Neural cell (in vitro differentiated cells): ENCODE measurements around the gene DDX41. TPM values are rescaled to one million over a fixed set of nuclear protein-coding genes. Genes with fewer than 3 reads are reported as not detected.

ENCODE experiments used
- H2AFZ ChIP-seq: fragments of 200-600, 300-800 bp; sonication (generic), shearing (Covaris generic); 2 replicates; pipeline ENCODE4 v1.6.0; 2014; ENCODE audit warnings: low read depth, mild to moderate bottlenecking, antibody characterized with exemption, low read length, moderate library complexity
- H3F3A ChIP-seq: fragments of 200-600 bp; shearing (Covaris generic); 2 replicates; pipeline ENCODE4 v1.6.1; 2016; ENCODE audit warnings: mild to moderate bottlenecking, moderate library complexity, mixed read lengths, antibody characterized with exemption, low read length; ENCODE audit not compliant: insufficient read depth, poor library complexity, severe bottlenecking
- H3K27ac ChIP-seq: fragments of 200-600, 300-800 bp; sonication (generic), shearing (Covaris generic); 2 replicates; pipeline ENCODE4 v1.5.1; 2014; ENCODE audit warnings: mild to moderate bottlenecking, low read length, moderate library complexity
- H3K27me3 ChIP-seq: fragments of 300-800, 200-600 bp; sonication (generic), shearing (Covaris generic); 2 replicates; pipeline ENCODE4 v1.6.0; 2014; ENCODE audit warnings: mild to moderate bottlenecking, low read depth, low read length, moderate library complexity; ENCODE audit not compliant: insufficient read depth
- H3K36me3 ChIP-seq: fragments of 300-800, 200-600 bp; sonication (generic), shearing (Covaris generic); 2 replicates; pipeline ENCODE4 v1.5.1; 2014; ENCODE audit warnings: mild to moderate bottlenecking, antibody characterized with exemption, low read length, moderate library complexity; ENCODE audit not compliant: insufficient read depth
- H3K4me2 ChIP-seq: fragments of 300-800, 200-600 bp; sonication (generic), shearing (Covaris generic); 2 replicates; pipeline ENCODE4 v1.6.0; 2014; ENCODE audit warnings: mild to moderate bottlenecking, low read length
- H3K4me3 ChIP-seq: fragments of 300-800, 200-600 bp; sonication (generic), shearing (Covaris generic); 2 replicates; pipeline ENCODE4 v1.5.1; 2014; ENCODE audit warnings: mild to moderate bottlenecking, low read length, moderate library complexity
- H3K79me2 ChIP-seq: fragments of 200-600 bp; shearing (Covaris generic); replicated peaks from 2 replicates; pipeline ENCODE4 v1.6.0; 2014; ENCODE audit warnings: mild to moderate bottlenecking, low read length, moderate library complexity; ENCODE audit not compliant: insufficient read depth
- H3K9ac ChIP-seq: fragments of 300-800, 200-600 bp; sonication (generic), shearing (Covaris generic); 2 replicates; pipeline ENCODE4 v1.6.1; 2016; ENCODE audit warnings: mild to moderate bottlenecking, low read length, mixed read lengths
- H3K9me2 ChIP-seq: fragments of 200-600 bp; shearing (Covaris generic); 2 replicates; pipeline ENCODE4 v1.6.1; 2016; ENCODE audit warnings: mild to moderate bottlenecking, low read length, mixed read lengths; ENCODE audit not compliant: insufficient read depth
- H3K9me3 ChIP-seq: fragments of 200-600, 300-800 bp; sonication (generic), shearing (Covaris generic); 2 replicates; pipeline ENCODE4 v1.6.1; 2016; ENCODE audit warnings: mild to moderate bottlenecking, mixed run types, low read length, moderate library complexity, mixed read lengths
- H4K20me1 ChIP-seq: fragments of 200-600 bp; shearing (Covaris generic); 2 replicates; pipeline ENCODE4 v1.6.1; 2016; ENCODE audit warnings: mild to moderate bottlenecking, mixed run types; ENCODE audit not compliant: insufficient read depth
- CTCF ChIP-seq: fragments of 450-650 bp; IDR thresholded peaks from 2 replicates; pipeline ENCODE4 v1.5.1; 2014; ENCODE audit warnings: antibody characterized with exemption, mild to moderate bottlenecking, moderate library complexity; ENCODE audit not compliant: poor library complexity, severe bottlenecking
- EP300 ChIP-seq: fragments of 450-650 bp; conservative IDR thresholded peaks from 2 replicates; pipeline ENCODE4 v1.6.1; 2014; ENCODE audit warnings: antibody characterized with exemption, mild to moderate bottlenecking, moderate library complexity; ENCODE audit not compliant: poor library complexity, severe bottlenecking
- EZH2 ChIP-seq: fragments of 200-600, 300-800 bp; shearing (Covaris generic), sonication (generic); IDR thresholded peaks from 2 replicates; pipeline ENCODE4 v1.6.1; 2014; ENCODE audit warnings: antibody characterized with exemption, low read length, borderline replicate concordance, mild to moderate bottlenecking; ENCODE audit not compliant: insufficient read depth, poor library complexity, severe bottlenecking
- MXI1 ChIP-seq: fragments of 450-650 bp; conservative IDR thresholded peaks from 2 replicates; pipeline ENCODE4 v1.6.1; 2014; ENCODE audit warnings: antibody characterized with exemption, mild to moderate bottlenecking; ENCODE audit not compliant: poor library complexity, severe bottlenecking
- POLR2AphosphoS5 ChIP-seq: IDR thresholded peaks from 2 replicates; pipeline ENCODE4 v1.6.1; 2012
- RAD21 ChIP-seq: fragments of 450-650 bp; conservative IDR thresholded peaks from 2 replicates; pipeline ENCODE4 v1.6.1; 2014; ENCODE audit warnings: antibody characterized with exemption, mild to moderate bottlenecking, moderate library complexity
- REST ChIP-seq: IDR thresholded peaks from 2 replicates; pipeline ENCODE4 v1.6.1; 2012; ENCODE audit warnings: borderline replicate concordance
- SMC3 ChIP-seq: fragments of 450-650 bp; conservative IDR thresholded peaks from 2 replicates; pipeline ENCODE4 v1.6.1; 2014; ENCODE audit warnings: antibody characterized with exemption, mild to moderate bottlenecking, moderate library complexity; ENCODE audit not compliant: poor library complexity
- TAF1 ChIP-seq: IDR thresholded peaks from 2 replicates; pipeline ENCODE4 v1.6.1; 2012; ENCODE audit warnings: low read depth
- polyA plus RNA-seq: library from polyadenylated mRNA; depleted of rRNA; stranded (reverse); fragments of >200 nt; gene quantifications from 2 replicates; pipeline ENCODE4 v1.2.3, GENCODE V29; 2014

DDX41 gene
- polyA plus RNA-seq, 1 donor from 2014 or later: 113 TPM

GRCh38 chr5:177499842-177500241 lies 16.9 kb downstream of the DDX41 start:
- peaks cover 6% of the 10 kb centered on the region for H3K27me3 ChIP-seq
- H3K4me2 ChIP-seq: no peak overlapping the region
- no peak overlapping the region for H2AFZ ChIP-seq
- no peak overlapping the region for H3K4me3 ChIP-seq
- no peaks in the 10 kb centered on the region for H3K36me3 ChIP-seq
- no peak for TF ChIP-seq EZH2
- no peak for TF ChIP-seq RAD21
- peaks cover 17% of the 10 kb centered on the region for H3K79me2 ChIP-seq
- H3K9ac ChIP-seq: no peak overlapping the region
- no peaks in the 10 kb centered on the region for H3F3A ChIP-seq
- no peak overlapping the region for H3K27ac ChIP-seq
- H3K9me2 ChIP-seq: no peaks in the 10 kb centered on the region
- H3K9me3 ChIP-seq: no peaks in the 10 kb centered on the region
- H4K20me1 ChIP-seq: no peaks in the 10 kb centered on the region

GRCh38 chr5:177498013-177498787 lies 18.6 kb downstream of the DDX41 start:
- H3K4me2 ChIP-seq: no peak overlapping the region
- peak overlapping the region; percentile 90 for H3K4me3 ChIP-seq
- peaks cover 17% of the 10 kb centered on the region for H3K79me2 ChIP-seq
- TF ChIP-seq REST: no peak
- peaks cover 6% of the 10 kb centered on the region for H3K27me3 ChIP-seq
- H3F3A ChIP-seq: no peaks in the 10 kb centered on the region
- H3K9me3 ChIP-seq: no peaks in the 10 kb centered on the region
- H3K27ac ChIP-seq: no peak overlapping the region
- H3K9ac ChIP-seq: peak overlapping the region; percentile 88
- H2AFZ ChIP-seq: no peak overlapping the region
- no peaks in the 10 kb centered on the region for H3K36me3 ChIP-seq
- H4K20me1 ChIP-seq: no peaks in the 10 kb centered on the region
- H3K9me2 ChIP-seq: no peaks in the 10 kb centered on the region

- Histone ChIP-seq H3K4me2 (peak within 1 kb of the TSS; percentile 96), H3K4me3 (peak within 1 kb of the TSS; percentile 90), H3K36me3 (no peaks in the 10 kb centered on the region), H3F3A (no peaks in the 10 kb centered on the region), H3K9ac (peak within 1 kb of the TSS; percentile 88), H3K9me3 (no peaks in the 10 kb centered on the region), H3K79me2 (peaks cover 17% of the 10 kb centered on the region), H3K27ac (peak within 1 kb of the TSS; percentile 73), H4K20me1 (no peaks in the 10 kb centered on the region), H3K9me2 (no peaks in the 10 kb centered on the region), H2AFZ (peak within 1 kb of the TSS; percentile 33), H3K27me3 (peaks cover 6% of the 10 kb centered on the region)
- TF ChIP-seq MXI1 (no peak), REST (peak; percentile 77), EP300 (peak; percentile 15), EZH2 (no peak), POLR2AphosphoS5 (peak; percentile 94), CTCF (peak; percentile 38), RAD21 (no peak), SMC3 (peak; percentile 29), TAF1 (peak; percentile 76)
Observed at GRCh38 chr5:177497292-177498012, 19.3 kb downstream of the DDX41 start, which contains the start of gene PDLIM7. PDLIM7 (minus strand) TSS chr5:177497604; CDS start chr5:177496512, 1,092 bp downstream.
